Liver (tissue), 3 donors: ENCODE measurements around the gene PRR5L.

Source experiments
- EGR1 ChIP-seq, 2 donors: IDR thresholded peaks; 2 replicates each; pipeline ENCODE4 v1.6.1; 2016 to 2018; ENCODE audit warnings: antibody characterized with exemption in 2 of 2, low read depth in 2 of 2
- HNF4G ChIP-seq: IDR thresholded peaks from 2 replicates; pipeline ENCODE4 v1.6.1; 2016; ENCODE audit warnings: antibody characterized with exemption
- NR2F2 ChIP-seq: IDR thresholded peaks from 2 replicates; pipeline ENCODE4 v1.6.1; 2016; ENCODE audit warnings: antibody characterized with exemption
- RAD21 ChIP-seq, 2 donors: IDR thresholded peaks; 2 replicates each; pipeline ENCODE4 v1.6.1; 2016; ENCODE audit warnings: antibody characterized with exemption in 2 of 2, mild to moderate bottlenecking in 2 of 2
- TF ChIP-seq, protein P1 (sequence below): IDR thresholded peaks from 2 replicates; pipeline ENCODE4 v1.6.1; 2016; ENCODE audit warnings: antibody characterized with exemption, mild to moderate bottlenecking
- TF ChIP-seq, protein P2 (sequence below): IDR thresholded peaks from 2 replicates; pipeline ENCODE4 v1.6.1; 2016; ENCODE audit warnings: antibody characterized with exemption
- TF ChIP-seq, protein P3 (sequence below): fragments of 150-350 bp; IDR thresholded peaks from 2 replicates; pipeline ENCODE4 v1.5.1; 2017; ENCODE audit warnings: improper control_type of control experiment, low read depth, low read length; ENCODE audit not compliant: missing input control
- donor health status: healthy.
- donor health status: healthy.

DNA sequence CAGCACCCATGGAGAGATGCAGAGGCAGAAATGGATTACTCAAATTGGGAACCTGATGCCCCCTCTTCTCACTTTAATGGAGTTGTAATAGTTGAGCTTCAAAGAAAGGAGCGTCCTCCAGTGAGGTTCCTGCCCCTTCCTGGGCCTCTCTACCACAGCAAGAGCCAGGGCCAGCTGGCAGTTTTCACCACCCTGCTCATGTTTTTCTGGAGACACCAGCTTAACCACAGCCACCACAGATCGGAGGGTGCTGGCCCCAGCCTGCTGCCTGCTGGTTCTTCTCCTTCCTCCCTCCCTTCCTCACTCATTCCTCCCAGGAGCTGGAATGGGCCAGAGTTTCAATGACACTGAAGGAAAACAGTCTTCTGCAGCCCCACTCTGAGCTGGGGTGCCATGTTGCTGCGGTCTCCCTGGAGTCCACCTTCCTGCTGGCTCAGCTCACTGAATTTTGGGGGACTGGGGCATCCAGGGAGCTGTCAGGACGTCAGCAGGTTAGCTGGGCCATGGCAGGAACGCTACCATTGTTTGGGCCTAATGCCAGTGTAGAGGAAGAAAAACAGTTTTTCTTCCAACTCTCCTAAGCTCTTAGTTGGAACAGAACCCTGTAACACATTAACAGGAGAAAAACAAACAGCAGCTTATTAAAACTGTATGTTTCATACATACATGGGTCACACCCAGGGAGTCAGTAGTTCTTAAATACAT is 156.3 kb downstream of the PRR5L start:
- TF ChIP-seq, protein P1, sequence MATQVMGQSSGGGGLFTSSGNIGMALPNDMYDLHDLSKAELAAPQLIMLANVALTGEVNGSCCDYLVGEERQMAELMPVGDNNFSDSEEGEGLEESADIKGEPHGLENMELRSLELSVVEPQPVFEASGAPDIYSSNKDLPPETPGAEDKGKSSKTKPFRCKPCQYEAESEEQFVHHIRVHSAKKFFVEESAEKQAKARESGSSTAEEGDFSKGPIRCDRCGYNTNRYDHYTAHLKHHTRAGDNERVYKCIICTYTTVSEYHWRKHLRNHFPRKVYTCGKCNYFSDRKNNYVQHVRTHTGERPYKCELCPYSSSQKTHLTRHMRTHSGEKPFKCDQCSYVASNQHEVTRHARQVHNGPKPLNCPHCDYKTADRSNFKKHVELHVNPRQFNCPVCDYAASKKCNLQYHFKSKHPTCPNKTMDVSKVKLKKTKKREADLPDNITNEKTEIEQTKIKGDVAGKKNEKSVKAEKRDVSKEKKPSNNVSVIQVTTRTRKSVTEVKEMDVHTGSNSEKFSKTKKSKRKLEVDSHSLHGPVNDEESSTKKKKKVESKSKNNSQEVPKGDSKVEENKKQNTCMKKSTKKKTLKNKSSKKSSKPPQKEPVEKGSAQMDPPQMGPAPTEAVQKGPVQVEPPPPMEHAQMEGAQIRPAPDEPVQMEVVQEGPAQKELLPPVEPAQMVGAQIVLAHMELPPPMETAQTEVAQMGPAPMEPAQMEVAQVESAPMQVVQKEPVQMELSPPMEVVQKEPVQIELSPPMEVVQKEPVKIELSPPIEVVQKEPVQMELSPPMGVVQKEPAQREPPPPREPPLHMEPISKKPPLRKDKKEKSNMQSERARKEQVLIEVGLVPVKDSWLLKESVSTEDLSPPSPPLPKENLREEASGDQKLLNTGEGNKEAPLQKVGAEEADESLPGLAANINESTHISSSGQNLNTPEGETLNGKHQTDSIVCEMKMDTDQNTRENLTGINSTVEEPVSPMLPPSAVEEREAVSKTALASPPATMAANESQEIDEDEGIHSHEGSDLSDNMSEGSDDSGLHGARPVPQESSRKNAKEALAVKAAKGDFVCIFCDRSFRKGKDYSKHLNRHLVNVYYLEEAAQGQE = no peak
- TF ChIP-seq, protein P2, sequence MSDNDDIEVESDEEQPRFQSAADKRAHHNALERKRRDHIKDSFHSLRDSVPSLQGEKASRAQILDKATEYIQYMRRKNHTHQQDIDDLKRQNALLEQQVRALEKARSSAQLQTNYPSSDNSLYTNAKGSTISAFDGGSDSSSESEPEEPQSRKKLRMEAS = no peak
- TF ChIP-seq, protein P3, sequence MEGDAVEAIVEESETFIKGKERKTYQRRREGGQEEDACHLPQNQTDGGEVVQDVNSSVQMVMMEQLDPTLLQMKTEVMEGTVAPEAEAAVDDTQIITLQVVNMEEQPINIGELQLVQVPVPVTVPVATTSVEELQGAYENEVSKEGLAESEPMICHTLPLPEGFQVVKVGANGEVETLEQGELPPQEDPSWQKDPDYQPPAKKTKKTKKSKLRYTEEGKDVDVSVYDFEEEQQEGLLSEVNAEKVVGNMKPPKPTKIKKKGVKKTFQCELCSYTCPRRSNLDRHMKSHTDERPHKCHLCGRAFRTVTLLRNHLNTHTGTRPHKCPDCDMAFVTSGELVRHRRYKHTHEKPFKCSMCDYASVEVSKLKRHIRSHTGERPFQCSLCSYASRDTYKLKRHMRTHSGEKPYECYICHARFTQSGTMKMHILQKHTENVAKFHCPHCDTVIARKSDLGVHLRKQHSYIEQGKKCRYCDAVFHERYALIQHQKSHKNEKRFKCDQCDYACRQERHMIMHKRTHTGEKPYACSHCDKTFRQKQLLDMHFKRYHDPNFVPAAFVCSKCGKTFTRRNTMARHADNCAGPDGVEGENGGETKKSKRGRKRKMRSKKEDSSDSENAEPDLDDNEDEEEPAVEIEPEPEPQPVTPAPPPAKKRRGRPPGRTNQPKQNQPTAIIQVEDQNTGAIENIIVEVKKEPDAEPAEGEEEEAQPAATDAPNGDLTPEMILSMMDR = no peak
- no peak for TF ChIP-seq EGR1 (IDR thresholded peaks at IDR 0.05; ENCODE audit: low read depth in 2 of 2)
- no peak for TF ChIP-seq NR2F2
- no peak for TF ChIP-seq HNF4G
- TF ChIP-seq RAD21 (IDR thresholded peaks at IDR 0.05) = no peak
